GM21423 (cell line): ENCODE data around the gene MYBPC2.

Experiments used
- ATAC-seq: cut with Tn5 transposase; IDR thresholded peaks from one replicate; pipeline ENCODE4 v1.9.1; 2021; ENCODE audit warnings: mild to moderate bottlenecking, moderate library complexity; ENCODE audit not compliant: unreplicated experiment

The MYBPC2 gene

DNA sequence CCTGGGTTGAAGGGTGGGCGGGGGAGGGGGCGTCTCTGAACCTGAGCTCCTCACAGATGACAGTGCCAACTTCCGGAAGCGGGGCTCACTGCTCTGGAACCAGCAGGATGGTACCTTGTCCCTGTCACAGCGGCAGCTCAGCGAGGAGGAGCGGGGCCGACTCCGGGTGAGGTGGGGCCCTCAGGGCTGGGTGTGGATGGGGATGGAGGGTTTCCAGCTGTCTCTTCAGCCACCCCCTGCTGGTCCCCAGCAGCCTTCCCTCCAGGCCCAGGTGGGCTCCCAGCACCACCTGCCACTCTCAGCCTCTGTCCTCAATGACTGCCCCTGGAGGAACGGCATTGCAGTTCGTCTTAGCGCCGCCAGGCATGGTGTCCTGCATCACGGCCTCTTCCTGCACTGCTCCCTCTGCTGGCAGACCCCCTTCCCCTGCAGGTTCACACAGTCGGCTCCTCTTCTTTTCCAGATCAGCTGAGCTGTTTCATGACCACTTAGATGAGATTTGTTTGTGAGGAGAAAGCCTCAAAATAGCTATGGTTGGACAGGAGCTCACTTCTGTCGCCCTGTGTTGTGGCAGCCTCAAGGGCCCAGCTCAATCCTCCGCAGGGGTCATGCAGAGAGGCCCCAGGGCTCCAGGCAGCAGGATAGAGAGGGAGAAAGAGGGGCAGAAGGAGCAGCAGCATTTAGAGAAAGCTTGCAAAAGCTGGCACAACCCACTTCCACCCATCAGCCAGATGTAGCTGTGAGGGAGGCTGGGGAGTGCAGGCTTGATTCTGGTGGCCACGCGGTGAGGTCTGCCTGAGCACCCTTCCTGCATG lies 46.4 kb downstream of the MYBPC2 start:
- no peak for ATAC-seq

DNA sequence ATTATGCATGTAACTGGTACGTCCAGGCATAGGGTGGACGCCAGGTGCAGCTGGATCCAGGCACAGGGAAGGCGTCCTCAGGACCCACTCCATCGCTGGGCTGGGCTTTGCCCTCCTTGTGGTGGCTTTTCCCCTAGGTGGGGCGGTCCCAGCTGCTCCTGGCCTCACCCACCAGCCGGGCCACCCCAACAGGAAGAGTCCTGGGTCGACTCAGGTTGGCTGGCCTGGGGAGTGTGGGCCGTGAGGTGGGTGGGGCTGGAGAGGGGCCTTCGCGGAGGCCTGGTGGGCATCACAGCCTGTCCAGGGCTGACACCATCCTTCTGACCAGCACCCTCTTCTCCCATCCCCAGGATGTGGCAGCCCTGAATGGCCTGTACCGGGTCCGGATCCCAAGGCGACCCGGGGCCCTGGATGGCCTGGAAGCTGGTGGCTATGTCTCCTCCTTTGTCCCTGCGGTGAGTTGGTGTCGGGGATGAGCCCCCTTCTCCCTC lies 47.1 kb downstream of the MYBPC2 start:
- ATAC-seq, result no peak

DNA sequence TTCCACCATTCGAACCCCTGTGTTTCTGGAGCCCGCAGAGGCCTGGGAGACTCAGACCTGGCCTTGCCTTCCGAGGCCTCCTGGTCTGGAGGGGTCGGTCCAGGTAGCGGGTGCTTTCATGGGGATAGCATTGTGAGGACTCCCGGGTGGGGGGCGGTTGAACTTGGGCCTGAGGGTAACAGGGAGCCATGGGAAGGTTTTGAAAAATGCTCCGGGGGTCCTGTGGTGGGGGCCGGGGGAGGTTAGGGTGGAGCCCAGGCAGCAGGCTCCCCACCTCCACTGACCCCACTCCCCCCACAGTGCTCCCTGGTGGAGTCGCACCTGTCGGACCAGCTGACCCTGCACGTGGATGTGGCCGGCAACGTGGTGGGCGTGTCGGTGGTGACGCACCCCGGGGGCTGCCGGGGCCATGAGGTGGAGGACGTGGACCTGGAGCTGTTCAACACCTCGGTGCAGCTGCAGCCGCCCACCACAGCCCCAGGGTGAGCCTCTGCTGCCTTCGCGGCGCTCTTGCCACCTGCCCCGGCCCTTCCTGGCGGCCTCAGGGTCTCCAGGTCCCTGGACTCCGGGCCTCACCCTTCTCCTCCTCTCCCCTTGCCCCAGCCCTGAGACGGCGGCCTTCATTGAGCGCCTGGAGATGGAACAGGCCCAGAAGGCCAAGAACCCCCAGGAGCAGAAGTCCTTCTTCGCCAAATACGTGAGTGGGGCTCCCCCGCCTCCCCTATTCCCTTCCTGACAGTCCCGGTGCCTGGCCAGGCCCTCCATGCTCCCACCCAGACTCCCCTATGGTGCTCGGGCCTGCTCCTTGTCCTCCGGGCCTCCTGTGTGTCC lies 47.8 kb downstream of the MYBPC2 start:
- no peak for ATAC-seq

DNA sequence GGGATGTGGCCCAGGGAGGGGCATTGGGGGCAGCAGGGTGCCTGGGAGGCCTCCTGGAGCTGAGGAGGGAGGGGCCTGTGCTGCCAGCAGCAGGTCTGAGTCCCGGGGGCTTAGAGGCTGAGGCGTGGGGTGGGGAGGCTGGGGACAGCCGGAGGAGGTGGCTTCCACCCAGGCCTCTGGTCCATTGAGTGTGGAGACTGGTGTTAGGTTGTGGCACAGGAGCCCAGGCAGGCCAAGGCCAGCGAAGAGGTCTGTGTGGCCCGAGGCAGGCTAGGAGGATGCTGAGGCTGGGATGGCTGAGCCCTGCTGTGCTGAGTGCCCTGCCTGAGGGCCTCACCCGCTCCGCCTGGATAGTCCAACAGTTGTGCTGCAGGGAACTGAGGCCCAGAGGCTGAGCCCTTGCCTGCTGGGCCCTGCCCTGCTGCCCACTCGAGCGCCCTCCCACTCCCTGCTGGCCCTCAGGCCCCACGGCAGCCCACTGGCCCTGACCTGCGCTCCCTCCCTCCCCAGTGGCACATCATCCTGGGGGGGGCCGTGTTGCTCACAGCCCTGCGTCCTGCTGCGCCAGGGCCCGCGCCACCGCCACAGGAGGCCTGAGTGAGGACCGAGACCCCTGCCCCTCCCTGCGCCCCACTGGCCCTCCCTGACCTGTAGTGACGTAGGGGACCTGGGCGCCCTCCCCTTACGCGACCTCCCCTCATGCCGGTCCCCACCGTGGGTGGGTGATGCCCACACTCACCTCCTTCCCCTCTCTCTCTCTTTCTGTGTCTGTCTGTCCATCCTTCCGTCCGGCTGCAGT lies 48.9 kb downstream of the MYBPC2 start:
- no peak for ATAC-seq

DNA sequence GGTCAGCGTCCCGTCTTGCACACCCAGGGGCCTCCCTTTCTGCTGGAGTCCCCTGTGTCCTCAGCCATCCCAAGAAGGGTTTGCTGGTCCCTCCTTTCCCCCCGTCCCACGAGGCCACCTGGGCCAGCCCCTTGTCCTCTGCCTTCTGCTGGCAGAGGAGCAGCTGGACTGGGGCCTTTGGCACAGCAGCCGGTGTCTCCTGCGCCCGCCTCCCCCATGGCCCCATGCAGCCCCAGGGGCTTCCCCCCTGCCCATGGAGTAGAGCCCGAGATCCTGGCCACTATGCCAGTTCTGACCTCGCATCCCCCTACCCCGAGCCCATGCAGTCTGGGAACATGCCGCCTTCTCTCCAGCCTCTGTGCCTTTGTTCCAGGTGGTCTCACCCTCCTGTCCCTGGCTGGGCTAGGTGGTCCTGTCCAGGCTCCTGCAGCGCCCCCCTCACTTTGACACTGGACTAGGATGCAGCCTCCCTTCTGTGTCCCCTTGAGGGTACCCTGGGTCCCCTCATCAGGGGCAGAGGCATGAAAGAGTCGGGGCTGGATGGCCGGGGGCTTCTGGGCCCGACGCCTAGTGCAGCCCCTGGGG lies 49.7 kb downstream of the MYBPC2 start:
- no peak for ATAC-seq

DNA sequence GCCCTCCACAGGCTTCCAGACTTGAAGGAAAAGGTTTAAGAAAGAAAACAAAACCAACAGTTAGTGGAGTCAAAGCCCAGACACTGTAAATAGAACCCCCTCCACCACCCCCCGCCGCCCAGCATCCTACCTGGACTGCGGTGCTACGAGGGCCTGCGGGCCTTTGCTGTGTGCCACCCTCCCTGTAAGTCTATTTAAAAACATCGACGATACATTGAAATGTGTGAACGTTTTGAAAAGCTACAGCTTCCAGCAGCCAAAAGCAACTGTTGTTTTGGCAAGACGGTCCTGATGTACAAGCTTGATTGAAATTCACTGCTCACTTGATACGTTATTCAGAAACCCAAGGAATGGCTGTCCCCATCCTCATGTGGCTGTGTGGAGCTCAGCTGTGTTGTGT lies 50.2 kb downstream of the MYBPC2 start:
- ATAC-seq, result no peak

DNA sequence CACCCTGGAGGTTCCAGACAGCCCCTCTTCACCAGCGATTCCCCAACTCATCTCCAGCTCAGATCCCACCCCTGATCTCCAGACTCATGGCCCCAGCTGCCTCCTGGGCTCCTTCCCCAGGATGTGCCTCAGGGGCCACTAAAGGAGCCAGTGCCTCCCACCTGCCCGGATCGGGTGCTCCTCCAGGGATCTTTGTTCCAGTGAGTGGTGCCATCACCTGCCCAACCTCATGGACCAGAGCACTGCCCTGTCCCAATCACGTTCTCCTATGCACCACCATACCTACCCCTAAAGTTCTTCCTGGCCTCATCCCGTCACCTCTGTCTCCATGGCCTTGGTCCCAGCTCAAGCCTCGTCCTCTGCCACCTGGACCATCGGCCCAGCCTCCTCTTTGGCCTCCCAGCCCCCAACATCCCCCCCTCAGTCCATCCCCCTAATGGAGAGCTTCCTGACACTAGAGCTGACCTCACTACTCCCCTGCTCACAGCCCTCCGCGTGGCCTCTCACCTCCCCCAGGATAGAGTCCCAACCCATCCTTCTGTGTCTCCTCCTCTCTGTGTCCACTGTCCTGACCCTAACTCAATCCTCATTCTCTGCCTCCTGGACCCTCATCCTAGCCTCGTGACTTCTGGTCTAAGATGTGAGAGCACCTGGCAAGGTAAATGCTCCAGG lies 52.7 kb downstream of the MYBPC2 start:
- ATAC-seq, result no peak

DNA sequence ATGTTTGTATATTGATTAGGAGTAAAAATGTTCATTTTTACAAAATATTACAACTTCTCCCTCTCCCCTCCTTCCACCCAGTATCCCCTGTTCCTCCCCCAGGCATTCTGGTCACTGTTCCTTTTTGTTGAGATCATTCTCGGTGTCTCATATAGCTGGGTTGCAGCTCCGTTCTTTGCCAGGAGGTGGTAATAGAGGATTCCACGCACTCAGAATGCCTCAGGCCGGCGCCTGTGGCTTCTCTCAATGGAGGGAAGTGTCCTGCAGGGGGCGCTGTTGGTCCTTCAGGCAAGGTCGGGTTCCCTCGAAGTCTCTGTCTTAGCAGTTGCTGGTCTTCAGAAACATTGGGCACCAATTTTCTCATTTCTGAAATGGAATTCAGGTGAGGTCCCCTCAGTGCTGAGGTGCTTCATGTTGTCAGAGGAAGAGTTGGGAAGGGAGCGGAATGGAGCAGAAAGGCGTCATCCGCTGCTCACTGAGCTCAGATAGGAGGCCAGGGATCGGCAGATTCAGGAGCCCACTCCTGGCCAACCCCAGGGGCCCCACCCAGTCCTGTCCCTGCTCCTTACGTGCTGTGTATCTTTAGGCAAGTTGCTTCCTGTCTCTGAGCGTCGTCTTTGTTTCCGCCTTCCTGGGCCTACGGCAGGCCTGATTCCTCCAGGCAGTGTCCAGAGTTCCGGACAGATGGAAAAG lies 54.3 kb downstream of the MYBPC2 start:
- no peak for ATAC-seq

DNA sequence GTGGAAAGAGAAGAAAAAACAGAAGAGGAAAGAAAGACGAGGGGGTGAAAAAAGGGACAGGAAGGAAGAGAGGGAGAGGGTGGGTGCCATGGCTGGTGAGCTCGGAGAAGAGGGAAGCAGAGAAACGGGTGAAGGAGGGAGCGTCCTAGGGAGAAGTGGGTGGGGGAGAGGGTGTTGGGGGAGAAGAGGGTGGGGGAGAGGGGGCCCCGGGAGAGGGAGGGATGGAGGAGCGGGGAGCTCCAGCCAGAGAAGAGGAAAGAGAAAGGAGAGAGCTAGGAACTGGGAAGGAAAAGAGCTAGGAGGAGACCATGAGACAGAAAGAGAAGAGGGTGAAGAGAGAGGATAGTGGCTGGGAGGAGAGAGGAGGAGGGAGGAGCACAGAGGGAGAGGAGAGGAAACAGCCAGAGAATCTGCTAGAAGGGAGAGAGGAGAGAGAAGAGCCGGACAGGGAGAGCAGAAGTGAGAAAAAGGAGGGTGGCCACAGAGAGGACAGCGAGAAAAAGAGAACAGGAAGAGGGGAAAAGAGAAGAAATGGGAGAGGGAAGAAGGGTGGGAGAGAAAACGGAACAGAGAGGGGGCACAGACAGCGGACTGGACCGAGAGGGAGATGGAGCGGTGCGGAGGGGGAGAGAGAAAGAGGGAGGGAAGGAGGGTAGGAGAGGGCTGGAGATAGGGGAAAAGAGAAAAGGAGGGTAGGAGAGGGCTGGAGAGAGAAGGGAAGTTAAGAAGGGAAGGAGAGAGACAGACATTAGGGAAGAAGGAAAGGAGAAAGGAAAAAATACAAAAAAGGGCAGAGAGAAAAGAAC lies 55.9 kb downstream of the MYBPC2 start:
- ATAC-seq, result no peak

DNA sequence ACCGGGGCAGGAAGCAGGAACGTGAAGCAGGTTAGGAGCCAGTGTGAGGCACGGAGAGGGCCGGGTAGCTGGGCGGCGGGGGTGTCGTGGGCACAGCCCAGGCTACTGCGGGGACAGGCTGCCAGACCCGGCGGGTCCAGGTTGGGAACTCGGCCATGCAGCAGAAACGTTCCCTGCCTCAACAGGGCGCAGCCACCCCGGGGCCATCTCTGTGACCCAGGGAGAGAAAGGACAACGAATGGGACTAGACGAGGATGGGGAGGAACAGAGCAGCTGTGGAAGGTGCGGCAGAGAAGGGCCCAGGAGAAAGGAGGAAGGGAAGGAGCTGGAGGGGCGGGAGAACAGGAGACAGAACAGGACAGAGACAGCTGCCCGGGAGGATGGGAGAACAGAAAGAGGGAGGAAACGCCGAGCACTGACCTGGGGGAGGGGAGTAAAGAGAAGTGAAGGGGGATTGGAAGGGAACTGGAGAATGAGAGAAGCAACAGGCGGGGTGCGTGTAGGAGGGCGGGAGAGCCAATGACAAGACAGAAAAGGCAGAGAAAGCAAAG lies 56.8 kb downstream of the MYBPC2 start:
- no peak for ATAC-seq

DNA sequence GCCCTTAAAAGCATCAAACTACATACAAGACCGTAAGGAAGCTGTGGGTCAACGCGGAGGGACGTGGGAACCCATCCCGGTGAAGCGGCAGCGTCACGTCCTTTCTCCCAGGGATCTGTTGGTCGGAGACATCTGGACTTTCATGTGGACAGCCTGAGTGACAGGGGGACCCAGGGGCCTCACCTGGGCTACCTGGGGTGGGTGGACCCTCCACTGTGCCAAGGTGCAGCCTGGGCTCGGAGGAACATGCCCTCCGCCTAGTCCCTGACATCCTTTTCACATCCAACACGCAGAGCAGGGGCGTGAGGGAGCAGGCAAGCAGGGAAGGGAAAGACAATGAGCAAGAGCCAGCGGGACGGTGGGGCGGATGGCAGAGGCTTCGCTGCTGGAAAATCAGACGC lies 57.7 kb downstream of the MYBPC2 start:
- ATAC-seq, result no peak

DNA sequence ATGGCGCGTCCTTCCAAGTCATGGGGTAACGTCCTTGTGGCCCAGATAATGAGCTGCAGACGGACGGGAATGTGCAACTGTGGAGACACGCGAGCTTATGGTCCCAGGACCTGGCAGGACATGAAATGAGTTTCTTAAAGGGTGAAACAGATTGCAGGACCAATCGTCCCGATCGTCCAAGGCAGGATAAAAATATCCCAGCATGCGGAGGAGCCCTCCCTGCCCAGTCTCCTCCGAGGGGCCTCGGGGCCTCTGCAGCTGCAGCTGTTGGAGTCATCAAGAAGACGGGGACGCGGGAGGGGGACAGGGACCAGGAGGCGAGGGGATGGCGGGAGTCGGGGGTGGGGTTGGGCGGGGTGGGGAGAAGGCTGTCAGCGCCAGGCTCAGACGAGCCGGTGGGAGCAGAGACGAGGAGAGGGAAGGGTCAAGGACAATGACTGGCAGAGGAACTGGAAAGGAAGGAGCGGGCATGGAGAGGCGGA lies 58.3 kb downstream of the MYBPC2 start:
- no peak for ATAC-seq

DNA sequence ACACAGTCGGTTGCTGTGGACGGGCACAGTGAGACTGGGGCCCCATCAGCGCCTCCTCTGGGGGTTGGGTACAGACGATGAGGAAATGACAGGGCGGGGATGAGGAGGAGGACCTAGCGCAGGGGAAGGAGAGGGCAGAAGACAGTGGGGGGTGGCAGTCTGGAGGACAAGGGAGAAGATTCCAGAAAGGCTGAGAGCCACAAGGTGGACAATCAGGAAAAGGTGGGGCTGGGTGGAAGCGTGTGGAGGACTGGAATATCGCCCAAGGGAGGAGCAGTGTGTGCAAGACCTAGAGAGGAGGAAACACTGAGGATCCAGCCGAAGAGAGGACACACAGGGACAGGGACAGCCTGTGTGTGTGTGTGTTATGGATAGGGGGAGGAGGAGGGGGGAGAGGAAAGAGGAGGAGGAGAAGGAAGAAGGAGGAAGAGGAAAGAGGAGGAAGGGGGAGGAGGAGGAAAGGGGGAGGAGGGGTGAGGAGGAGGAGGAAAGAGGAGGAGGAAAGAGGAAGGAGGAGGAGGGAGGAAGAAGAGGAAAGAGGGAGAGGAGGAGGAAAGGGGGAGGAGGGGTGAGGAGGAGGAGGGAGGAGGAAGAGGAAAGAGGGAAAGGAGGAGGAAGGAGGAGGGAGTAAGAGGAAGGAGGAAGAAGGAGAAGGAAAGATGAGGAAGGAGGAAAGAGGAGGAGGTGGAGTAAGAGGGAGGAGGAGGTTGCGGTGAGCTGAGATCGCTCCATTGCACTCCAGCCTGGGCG lies 59.8 kb downstream of the MYBPC2 start:
- no peak for ATAC-seq

DNA sequence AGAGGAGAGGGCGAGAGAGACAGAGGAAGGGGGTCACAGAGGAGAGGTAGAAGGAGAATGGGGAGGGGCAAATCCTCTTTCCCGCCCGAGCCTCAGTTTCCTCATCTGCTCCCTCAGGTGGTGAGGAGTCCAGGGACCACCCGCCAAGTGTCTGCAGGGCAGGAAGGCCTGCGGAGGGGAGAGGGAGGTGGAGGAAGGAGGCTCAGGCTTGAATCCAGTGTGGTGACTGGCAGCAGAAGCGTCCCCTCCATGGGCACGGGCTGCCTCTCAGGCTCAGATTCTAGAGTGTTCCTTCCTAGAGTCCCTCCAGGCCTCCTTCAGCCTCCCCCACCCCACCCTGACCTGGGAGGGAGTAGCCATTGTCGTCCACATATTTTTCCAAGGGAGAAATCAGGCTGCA lies 60.5 kb downstream of the MYBPC2 start:
- no peak for ATAC-seq

DNA sequence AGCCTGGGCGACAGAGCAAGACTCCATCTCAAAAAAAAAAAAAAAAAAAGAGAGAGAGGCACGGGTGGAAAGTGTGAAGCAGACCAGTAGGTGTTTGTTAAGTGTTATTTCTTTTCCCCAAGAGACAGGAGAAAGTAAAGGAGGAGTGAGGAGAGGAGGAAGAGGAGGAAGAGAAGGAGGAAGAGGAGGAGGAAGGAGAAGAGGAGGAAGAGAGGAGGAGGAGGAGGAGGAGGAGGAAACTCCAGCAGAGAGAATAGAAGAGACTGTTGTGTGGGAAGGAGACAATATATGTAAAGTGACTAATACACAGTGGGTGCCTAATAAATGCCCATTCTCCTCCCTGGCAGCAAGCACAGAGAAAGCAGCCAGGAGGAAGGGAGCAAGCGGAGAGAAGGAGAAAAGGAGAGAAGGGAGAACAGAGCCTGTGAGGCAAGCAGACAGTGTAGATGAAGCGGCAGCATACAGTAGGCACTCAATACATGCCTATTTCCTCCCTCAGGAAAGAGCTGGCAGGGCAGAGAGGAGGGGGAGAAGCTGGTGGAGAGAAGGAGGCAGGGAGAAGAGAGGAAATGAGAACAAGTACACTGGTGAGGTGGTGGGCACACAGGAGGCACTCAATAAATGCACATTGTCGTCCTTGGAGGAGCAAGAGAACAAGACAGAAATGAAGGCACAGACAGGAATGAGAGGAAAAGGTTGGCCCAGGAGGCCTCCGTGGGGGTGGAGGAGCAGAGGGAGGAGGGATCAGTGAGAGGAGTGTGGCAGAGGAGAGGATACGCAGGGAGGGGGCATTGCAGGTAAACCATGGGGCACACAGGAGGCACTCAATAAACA lies 61.7 kb downstream of the MYBPC2 start:
- no peak for ATAC-seq

DNA sequence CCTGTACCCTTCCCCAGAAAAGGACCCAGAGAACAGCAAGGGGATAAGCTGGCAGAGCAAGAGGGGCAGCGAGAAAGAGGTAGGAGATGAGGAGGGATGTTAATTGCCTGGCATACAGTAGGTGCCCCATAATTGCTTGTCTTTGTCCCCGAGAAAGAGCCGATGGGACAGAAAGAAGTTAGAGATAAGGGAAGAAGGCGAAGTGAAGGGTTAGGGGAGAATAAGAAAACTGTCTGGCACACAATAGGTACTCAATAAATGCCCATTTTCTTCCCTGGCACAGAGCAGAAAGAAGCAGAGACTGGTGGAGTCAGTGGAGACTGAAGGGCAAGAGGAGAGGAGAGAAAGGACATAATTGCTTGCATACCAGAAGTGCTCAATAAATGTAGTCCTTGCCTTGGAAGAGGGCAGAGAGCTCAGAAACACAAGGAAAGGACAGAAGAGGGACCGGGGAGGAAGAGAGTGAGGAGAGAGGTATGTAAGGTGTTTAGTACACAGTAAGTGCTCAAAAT lies 62.4 kb downstream of the MYBPC2 start:
- no peak for ATAC-seq
